Prostate gland (tissue), 2 donors: Measurements from ENCODE around the gene RABGAP1L.

ENCODE experiments used
- CTCF ChIP-seq, 4 experiments: fragments of 200-600 bp in 2 of 4; fragments of 450-650 bp in 2 of 4; sonication (generic) in 2 of 4; IDR thresholded peaks; 1 replicate in 3 of 4; 2 replicates in 1 of 4; pipeline ENCODE4 v1.5.1; 2016 to 2019; ENCODE audit warnings: antibody characterized with exemption in 4 of 4, mild to moderate bottlenecking in 2 of 4, moderate library complexity in 2 of 4
- POLR2A ChIP-seq: fragments of 450-650 bp; IDR thresholded peaks from one replicate; pipeline ENCODE4 v1.6.1; 2016; ENCODE audit warnings: antibody characterized with exemption, mild to moderate bottlenecking
- POLR2AphosphoS5 ChIP-seq: sonication (generic); formaldehyde crosslinking; IDR thresholded peaks from one replicate; pipeline ENCODE4 v1.6.1; 2017; ENCODE audit warnings: antibody characterized with exemption

GRCh38 chr1:174839211-174839610, 679.9 kb downstream of the RABGAP1L start:
- TF ChIP-seq CTCF (IDR thresholded peaks at IDR 0.05) (no peak), POLR2A (no peak), POLR2AphosphoS5 (no peak)
